Neural cell (in vitro differentiated cells): ENCODE data around the gene ATP1B4. TPM values are rescaled to one million over a fixed set of nuclear protein-coding genes. Genes with fewer than 3 reads are reported as not detected.

Experiments used
- H2AFZ ChIP-seq: fragments of 200-600, 300-800 bp; sonication (generic), shearing (Covaris generic); 2 replicates; pipeline ENCODE4 v1.6.0; 2014; ENCODE audit warnings: low read depth, mild to moderate bottlenecking, antibody characterized with exemption, low read length, moderate library complexity
- H3F3A ChIP-seq: fragments of 200-600 bp; shearing (Covaris generic); 2 replicates; pipeline ENCODE4 v1.6.1; 2016; ENCODE audit warnings: mild to moderate bottlenecking, moderate library complexity, mixed read lengths, antibody characterized with exemption, low read length; ENCODE audit not compliant: insufficient read depth, poor library complexity, severe bottlenecking
- H3K27ac ChIP-seq: fragments of 200-600, 300-800 bp; sonication (generic), shearing (Covaris generic); 2 replicates; pipeline ENCODE4 v1.5.1; 2014; ENCODE audit warnings: mild to moderate bottlenecking, low read length, moderate library complexity
- H3K27me3 ChIP-seq: fragments of 300-800, 200-600 bp; sonication (generic), shearing (Covaris generic); 2 replicates; pipeline ENCODE4 v1.6.0; 2014; ENCODE audit warnings: mild to moderate bottlenecking, low read depth, low read length, moderate library complexity; ENCODE audit not compliant: insufficient read depth
- H3K36me3 ChIP-seq: fragments of 300-800, 200-600 bp; sonication (generic), shearing (Covaris generic); 2 replicates; pipeline ENCODE4 v1.5.1; 2014; ENCODE audit warnings: mild to moderate bottlenecking, antibody characterized with exemption, low read length, moderate library complexity; ENCODE audit not compliant: insufficient read depth
- H3K4me2 ChIP-seq: fragments of 300-800, 200-600 bp; sonication (generic), shearing (Covaris generic); 2 replicates; pipeline ENCODE4 v1.6.0; 2014; ENCODE audit warnings: mild to moderate bottlenecking, low read length
- H3K4me3 ChIP-seq: fragments of 300-800, 200-600 bp; sonication (generic), shearing (Covaris generic); 2 replicates; pipeline ENCODE4 v1.5.1; 2014; ENCODE audit warnings: mild to moderate bottlenecking, low read length, moderate library complexity
- H3K79me2 ChIP-seq: fragments of 200-600 bp; shearing (Covaris generic); replicated peaks from 2 replicates; pipeline ENCODE4 v1.6.0; 2014; ENCODE audit warnings: mild to moderate bottlenecking, low read length, moderate library complexity; ENCODE audit not compliant: insufficient read depth
- H3K9ac ChIP-seq: fragments of 300-800, 200-600 bp; sonication (generic), shearing (Covaris generic); 2 replicates; pipeline ENCODE4 v1.6.1; 2016; ENCODE audit warnings: mild to moderate bottlenecking, low read length, mixed read lengths
- H3K9me2 ChIP-seq: fragments of 200-600 bp; shearing (Covaris generic); 2 replicates; pipeline ENCODE4 v1.6.1; 2016; ENCODE audit warnings: mild to moderate bottlenecking, low read length, mixed read lengths; ENCODE audit not compliant: insufficient read depth
- H3K9me3 ChIP-seq: fragments of 200-600, 300-800 bp; sonication (generic), shearing (Covaris generic); 2 replicates; pipeline ENCODE4 v1.6.1; 2016; ENCODE audit warnings: mild to moderate bottlenecking, mixed run types, low read length, moderate library complexity, mixed read lengths
- H4K20me1 ChIP-seq: fragments of 200-600 bp; shearing (Covaris generic); 2 replicates; pipeline ENCODE4 v1.6.1; 2016; ENCODE audit warnings: mild to moderate bottlenecking, mixed run types; ENCODE audit not compliant: insufficient read depth
- EP300 ChIP-seq: fragments of 450-650 bp; conservative IDR thresholded peaks from 2 replicates; pipeline ENCODE4 v1.6.1; 2014; ENCODE audit warnings: antibody characterized with exemption, mild to moderate bottlenecking, moderate library complexity; ENCODE audit not compliant: poor library complexity, severe bottlenecking
- EZH2 ChIP-seq: fragments of 200-600, 300-800 bp; shearing (Covaris generic), sonication (generic); IDR thresholded peaks from 2 replicates; pipeline ENCODE4 v1.6.1; 2014; ENCODE audit warnings: antibody characterized with exemption, low read length, borderline replicate concordance, mild to moderate bottlenecking; ENCODE audit not compliant: insufficient read depth, poor library complexity, severe bottlenecking
- MXI1 ChIP-seq: fragments of 450-650 bp; conservative IDR thresholded peaks from 2 replicates; pipeline ENCODE4 v1.6.1; 2014; ENCODE audit warnings: antibody characterized with exemption, mild to moderate bottlenecking; ENCODE audit not compliant: poor library complexity, severe bottlenecking
- POLR2AphosphoS5 ChIP-seq: IDR thresholded peaks from 2 replicates; pipeline ENCODE4 v1.6.1; 2012
- RAD21 ChIP-seq: fragments of 450-650 bp; conservative IDR thresholded peaks from 2 replicates; pipeline ENCODE4 v1.6.1; 2014; ENCODE audit warnings: antibody characterized with exemption, mild to moderate bottlenecking, moderate library complexity
- SMC3 ChIP-seq: fragments of 450-650 bp; conservative IDR thresholded peaks from 2 replicates; pipeline ENCODE4 v1.6.1; 2014; ENCODE audit warnings: antibody characterized with exemption, mild to moderate bottlenecking, moderate library complexity; ENCODE audit not compliant: poor library complexity
- TAF1 ChIP-seq: IDR thresholded peaks from 2 replicates; pipeline ENCODE4 v1.6.1; 2012; ENCODE audit warnings: low read depth
- polyA plus RNA-seq: library from polyadenylated mRNA; depleted of rRNA; stranded (reverse); fragments of >200 nt; gene quantifications from 2 replicates; pipeline ENCODE4 v1.2.3, GENCODE V29; 2014
- TF ChIP-seq, protein P1 (sequence below): IDR thresholded peaks from 2 replicates; pipeline ENCODE4 v1.6.1; 2012; ENCODE audit warnings: borderline replicate concordance
- TF ChIP-seq, protein P2 (sequence below): fragments of 450-650 bp; IDR thresholded peaks from 2 replicates; pipeline ENCODE4 v1.5.1; 2014; ENCODE audit warnings: antibody characterized with exemption, mild to moderate bottlenecking, moderate library complexity; ENCODE audit not compliant: poor library complexity, severe bottlenecking

ATP1B4 gene
- polyA plus RNA-seq, 1 donor from 2014 or later, result not detected

DNA sequence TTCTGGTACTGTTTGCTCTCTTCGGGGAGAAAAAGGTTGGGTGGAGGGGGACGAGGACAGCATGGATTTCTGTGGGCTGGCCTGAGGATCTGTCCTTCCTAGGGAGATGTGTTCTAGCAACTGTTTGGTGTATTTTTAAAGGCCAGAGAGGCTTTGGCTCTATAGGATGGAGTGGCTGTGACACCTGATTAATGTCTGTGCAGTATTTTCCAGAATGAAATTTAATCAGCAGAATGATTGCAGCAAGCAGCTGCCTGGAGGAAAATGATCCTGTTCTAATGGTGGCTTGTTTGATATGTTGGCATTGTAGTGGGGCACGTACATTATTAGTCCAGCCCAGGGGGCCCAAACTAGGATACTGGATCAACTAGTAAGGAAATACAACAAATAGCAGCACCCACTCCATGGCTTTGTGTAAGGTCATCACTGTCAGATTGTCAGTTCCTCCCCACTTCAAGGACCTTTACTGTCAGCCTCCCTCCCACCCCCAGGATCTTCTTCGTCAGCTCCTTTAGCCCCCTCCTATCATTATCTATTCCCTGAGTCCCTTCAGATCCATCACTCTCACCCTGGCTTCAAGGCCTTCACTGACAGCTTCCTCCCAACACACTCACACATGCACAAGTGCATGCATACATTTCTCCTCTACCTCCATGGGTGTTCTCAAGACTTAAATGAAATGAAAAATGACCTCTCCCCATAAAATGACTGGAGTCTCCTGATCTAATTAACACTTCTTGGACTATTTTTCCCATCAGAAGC is 40.2 kb upstream of the ATP1B4 start:
- no peak overlapping the region for H3K27ac ChIP-seq
- no peaks in the 10 kb centered on the region for H3K79me2 ChIP-seq
- H3F3A ChIP-seq, result no peaks in the 10 kb centered on the region
- no peak overlapping the region for H3K9ac ChIP-seq
- no peak overlapping the region for H3K4me2 ChIP-seq
- H4K20me1 ChIP-seq, result no peaks in the 10 kb centered on the region
- H3K36me3 ChIP-seq, result no peaks in the 10 kb centered on the region
- TF ChIP-seq RAD21 (no peak), TAF1 (no peak), EP300 (no peak), MXI1 (no peak), POLR2AphosphoS5 (no peak), SMC3 (no peak), EZH2 (no peak)
- TF ChIP-seq, protein P1, sequence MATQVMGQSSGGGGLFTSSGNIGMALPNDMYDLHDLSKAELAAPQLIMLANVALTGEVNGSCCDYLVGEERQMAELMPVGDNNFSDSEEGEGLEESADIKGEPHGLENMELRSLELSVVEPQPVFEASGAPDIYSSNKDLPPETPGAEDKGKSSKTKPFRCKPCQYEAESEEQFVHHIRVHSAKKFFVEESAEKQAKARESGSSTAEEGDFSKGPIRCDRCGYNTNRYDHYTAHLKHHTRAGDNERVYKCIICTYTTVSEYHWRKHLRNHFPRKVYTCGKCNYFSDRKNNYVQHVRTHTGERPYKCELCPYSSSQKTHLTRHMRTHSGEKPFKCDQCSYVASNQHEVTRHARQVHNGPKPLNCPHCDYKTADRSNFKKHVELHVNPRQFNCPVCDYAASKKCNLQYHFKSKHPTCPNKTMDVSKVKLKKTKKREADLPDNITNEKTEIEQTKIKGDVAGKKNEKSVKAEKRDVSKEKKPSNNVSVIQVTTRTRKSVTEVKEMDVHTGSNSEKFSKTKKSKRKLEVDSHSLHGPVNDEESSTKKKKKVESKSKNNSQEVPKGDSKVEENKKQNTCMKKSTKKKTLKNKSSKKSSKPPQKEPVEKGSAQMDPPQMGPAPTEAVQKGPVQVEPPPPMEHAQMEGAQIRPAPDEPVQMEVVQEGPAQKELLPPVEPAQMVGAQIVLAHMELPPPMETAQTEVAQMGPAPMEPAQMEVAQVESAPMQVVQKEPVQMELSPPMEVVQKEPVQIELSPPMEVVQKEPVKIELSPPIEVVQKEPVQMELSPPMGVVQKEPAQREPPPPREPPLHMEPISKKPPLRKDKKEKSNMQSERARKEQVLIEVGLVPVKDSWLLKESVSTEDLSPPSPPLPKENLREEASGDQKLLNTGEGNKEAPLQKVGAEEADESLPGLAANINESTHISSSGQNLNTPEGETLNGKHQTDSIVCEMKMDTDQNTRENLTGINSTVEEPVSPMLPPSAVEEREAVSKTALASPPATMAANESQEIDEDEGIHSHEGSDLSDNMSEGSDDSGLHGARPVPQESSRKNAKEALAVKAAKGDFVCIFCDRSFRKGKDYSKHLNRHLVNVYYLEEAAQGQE, result no peak
- TF ChIP-seq, protein P2, sequence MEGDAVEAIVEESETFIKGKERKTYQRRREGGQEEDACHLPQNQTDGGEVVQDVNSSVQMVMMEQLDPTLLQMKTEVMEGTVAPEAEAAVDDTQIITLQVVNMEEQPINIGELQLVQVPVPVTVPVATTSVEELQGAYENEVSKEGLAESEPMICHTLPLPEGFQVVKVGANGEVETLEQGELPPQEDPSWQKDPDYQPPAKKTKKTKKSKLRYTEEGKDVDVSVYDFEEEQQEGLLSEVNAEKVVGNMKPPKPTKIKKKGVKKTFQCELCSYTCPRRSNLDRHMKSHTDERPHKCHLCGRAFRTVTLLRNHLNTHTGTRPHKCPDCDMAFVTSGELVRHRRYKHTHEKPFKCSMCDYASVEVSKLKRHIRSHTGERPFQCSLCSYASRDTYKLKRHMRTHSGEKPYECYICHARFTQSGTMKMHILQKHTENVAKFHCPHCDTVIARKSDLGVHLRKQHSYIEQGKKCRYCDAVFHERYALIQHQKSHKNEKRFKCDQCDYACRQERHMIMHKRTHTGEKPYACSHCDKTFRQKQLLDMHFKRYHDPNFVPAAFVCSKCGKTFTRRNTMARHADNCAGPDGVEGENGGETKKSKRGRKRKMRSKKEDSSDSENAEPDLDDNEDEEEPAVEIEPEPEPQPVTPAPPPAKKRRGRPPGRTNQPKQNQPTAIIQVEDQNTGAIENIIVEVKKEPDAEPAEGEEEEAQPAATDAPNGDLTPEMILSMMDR, result no peak
- H3K27me3 ChIP-seq, result no peaks in the 10 kb centered on the region
- no peaks in the 10 kb centered on the region for H3K9me2 ChIP-seq
- no peak overlapping the region for H3K4me3 ChIP-seq
- H2AFZ ChIP-seq, result no peak overlapping the region
- H3K9me3 ChIP-seq, result no peaks in the 10 kb centered on the region

DNA sequence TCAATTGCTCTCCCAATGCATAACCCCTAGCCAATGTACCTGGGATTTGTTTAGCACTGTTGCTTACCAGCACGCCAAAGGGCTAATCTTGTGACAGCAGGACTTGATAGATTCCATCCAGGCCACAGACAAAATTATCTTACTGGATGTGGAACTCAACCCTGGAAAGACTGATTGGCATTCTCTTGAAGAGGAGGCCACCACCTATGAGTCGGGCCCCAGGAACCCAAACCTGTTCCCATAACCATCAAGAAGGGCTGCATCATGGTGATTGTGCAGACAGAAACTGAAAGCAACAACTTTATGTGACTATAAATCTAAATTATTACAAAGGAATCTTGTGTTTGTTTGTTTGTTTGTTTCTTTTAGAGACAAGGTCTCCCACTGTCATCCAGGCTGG is 30.8 kb upstream of the ATP1B4 start:
- Histone ChIP-seq H3K4me2 (no peak overlapping the region), H3K4me3 (no peak overlapping the region), H3K9me2 (no peaks in the 10 kb centered on the region), H3K79me2 (no peaks in the 10 kb centered on the region), H3K36me3 (no peaks in the 10 kb centered on the region), H3F3A (no peaks in the 10 kb centered on the region), H4K20me1 (no peaks in the 10 kb centered on the region), H3K9ac (no peak overlapping the region), H3K9me3 (no peaks in the 10 kb centered on the region), H3K27ac (no peak overlapping the region), H2AFZ (no peak overlapping the region), H3K27me3 (no peaks in the 10 kb centered on the region)
- TF ChIP-seq, protein P2, result no peak
- TF ChIP-seq MXI1 (no peak), EZH2 (no peak), SMC3 (no peak), POLR2AphosphoS5 (no peak), TAF1 (no peak), RAD21 (no peak), EP300 (no peak)
- TF ChIP-seq, protein P1, result no peak
